SW480 (cell line): ENCODE measurements around the gene PRMT7.

Source experiments
- DNase-seq: peaks from one replicate; pipeline ENCODE4 v3.0.0-alpha.2; 2016; ENCODE audit warnings: low spot score

PRMT7 gene

GRCh38 chr16:68376590-68376989 lies 65.8 kb downstream of the PRMT7 start:
- DNase-seq: no peak

DNA sequence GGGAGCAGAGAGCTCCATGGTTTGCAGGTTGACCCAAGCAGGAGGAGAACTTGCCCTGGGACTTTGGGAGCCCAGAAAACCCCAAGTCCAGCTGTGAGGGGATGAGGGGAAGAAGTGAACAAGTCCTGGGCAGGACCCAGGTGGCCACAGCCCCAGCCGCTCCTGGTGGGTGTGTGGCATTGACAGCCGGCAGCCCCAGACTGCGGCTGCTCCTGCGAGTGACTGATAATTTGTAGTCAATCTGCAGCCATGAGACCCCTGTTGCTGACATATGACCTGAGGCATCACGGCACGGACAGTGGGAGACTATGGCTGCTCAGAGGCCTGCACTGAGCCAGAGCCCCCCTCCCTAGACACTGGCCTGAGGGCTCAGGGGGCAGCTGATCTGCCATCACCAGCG lies 66.4 kb downstream of the PRMT7 start:
- DNase-seq: no peak

DNA sequence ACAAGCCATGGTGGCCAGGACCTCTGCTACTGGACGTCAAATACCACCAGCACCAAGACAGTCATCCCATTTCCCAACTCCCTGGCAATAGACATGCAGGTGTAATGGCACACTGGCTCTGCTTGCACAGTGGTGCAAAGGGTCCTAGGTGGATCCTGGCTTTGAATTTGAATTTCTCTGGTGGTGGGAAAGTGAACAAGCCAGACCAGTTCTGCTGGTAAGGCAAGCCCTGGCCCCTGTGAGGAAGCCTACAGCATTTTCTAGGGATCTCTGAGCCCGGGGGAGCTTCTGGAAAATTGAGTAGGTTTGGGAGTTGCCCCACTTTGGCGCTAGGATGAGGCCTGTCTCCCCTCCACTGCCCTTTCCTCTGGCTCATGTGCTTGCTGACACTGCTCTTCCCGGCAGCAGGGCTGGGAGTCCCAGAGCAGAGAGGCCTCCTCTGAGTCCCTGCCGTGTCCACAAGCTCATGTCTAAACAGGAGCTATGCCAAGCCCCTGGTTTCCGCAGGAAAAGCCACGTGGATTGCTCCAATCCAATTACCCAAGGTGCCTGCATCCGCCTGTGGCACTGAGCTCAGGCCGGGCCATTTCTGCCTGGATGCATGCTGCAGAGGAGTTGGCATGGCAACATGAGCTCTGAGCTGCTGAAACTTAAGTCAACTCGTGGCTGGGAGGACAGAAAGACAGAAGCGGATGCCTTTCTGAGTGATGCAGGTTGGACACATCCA lies 67.0 kb downstream of the PRMT7 start:
- no peak for DNase-seq

- DNase-seq: no peak
These were observed 67.9 kb downstream of the PRMT7 start for GRCh38 chr16:68378436-68379415.

- DNase-seq: no peak
These were observed 68.9 kb downstream of the PRMT7 start for GRCh38 chr16:68379472-68380347.

- DNase-seq: no peak
These were observed 69.5 kb downstream of the PRMT7 start for GRCh38 chr16:68380348-68380670.

DNA sequence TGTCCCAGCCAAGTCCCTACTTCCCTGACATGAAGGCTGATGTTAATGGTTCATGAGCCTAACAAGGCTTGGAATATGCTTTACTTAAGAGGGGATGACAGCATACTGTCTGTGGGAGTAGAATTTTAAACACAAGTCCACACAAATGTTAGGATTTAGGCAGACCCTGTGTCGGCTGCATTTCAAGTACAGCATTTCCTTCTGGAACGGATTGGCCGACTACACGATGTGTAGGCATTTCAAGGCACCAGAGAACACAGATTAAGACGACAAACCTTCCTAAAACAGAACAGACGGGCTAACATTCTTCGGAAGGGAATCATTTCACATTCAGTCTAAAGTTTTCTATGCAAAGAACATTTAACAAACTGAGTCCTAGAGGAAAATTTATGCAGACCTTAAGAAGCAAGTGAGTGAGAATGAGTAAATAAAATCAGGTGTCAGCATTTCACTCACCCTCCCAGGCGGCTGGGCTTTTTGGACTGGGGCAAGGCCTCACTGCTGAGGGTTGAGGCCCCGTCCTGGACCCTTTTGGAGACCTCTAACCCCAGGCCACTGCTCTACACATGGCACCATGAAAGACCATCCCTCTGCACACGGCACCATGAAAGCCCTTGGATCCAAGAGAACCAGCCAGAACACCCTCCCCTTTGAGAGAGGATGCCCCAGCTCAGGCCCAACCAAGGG lies 70.0 kb downstream of the PRMT7 start:
- DNase-seq: no peak

DNA sequence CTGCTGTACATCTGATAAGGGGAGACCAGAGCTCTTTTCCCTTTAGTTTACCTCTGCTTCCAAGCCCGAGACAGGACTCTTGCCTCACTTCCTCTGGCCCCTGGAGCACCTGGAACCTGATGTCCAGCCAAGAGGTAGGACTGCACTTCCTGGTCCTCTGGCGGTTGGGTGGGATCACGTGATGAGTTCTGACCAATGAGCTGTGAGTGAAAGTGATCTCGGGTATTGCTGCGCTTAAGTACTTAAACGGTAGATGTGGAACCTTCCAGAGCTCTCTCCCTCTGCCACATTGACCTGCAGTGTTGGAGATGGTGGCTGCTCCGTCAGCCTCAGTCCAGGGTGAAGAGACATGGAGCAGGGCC lies 70.5 kb downstream of the PRMT7 start:
- no peak for DNase-seq

DNA sequence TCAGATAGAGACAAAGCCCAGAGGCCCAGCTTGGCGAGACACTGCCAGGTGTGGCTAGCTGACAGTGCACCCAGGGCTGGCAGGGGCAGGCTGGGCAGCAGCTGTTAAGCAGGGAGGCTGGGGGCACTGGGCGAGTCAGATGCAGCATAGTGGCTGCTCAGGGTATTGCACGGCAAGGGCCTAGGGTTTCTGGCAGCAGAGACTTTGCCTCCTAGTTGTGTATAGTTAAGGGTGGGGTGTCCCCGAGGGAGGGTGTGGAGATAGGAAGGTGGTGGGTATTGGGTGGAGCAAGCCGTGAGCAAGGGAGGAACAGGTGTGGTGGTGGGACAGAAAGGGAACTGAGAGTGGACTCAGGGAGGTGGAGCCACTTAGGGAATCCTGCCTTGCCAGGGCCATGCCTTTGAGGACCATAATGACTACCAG lies 71.5 kb downstream of the PRMT7 start:
- DNase-seq: peak; percentile 16

DNA sequence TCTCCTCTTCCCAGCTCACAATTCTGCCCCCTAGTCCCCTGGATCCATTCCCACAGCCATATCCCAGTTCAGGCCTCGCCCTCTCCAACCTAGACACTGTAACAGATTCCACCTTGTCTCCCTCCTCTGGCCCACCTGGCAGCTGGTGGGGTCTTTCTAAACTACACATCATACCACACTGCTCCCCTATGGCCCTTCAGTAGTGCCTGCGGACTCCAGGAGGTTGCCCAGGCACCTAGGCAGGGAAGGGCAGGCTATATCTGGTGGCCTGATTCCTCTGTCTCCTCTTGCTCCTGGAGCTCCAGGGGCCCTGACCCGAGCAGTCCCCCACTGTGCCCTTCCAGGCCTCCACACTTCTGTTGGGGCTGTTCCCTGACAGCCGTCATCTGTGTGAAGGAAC lies 73.0 kb downstream of the PRMT7 start:
- DNase-seq: no peak

- no peak for DNase-seq
These were observed 73.7 kb downstream of the PRMT7 start for GRCh38 chr16:68384288-68385161.

DNA sequence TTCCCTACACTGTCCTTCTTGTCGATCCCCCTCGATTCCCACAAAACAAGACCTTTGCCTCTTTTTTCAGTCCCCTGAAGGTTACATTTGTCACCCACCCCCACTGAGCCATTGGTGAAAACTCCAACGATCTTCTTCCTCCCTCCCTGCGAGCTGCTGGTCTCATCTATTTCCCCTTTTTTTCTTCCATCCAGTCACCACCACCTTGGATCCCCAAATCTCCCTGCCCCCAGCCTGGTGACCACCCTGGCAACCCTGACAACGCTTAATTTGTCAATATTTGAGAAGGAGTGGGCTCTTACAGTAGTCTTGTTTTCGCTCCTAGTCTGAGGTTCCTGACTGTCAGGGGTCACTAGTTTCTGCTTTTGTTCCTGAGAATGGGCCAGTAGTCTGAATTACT lies 74.6 kb downstream of the PRMT7 start:
- no peak for DNase-seq

DNA sequence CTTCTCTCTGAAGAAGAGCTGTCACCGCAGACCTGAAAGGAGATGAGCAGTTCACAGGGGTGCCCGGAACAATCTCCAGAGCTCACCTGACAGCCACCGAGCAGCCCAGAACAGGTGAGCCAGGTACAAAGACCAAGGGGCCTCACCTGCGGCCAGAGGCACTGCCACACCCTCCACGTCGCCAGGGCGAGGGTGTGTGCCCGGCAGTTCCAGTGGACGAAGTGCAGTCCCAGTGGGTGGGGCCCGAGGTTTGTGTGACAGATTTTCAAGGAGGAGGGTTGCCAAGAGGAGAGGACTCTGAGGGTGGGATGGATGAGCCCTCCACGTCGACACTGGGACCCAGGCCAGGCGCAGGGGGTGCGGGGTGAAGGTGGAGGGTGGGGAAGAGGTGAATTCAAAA lies 75.8 kb downstream of the PRMT7 start:
- peak; percentile 72 for DNase-seq

GRCh38 chr16:68387301-68387700 lies 76.5 kb downstream of the PRMT7 start:
- DNase-seq: peak; percentile 24

GRCh38 chr16:68388124-68388523 lies 77.3 kb downstream of the PRMT7 start:
- no peak for DNase-seq

GRCh38 chr16:68389006-68389405 lies 78.2 kb downstream of the PRMT7 start:
- no peak for DNase-seq

- no peak for DNase-seq
These were observed 79.0 kb downstream of the PRMT7 start for GRCh38 chr16:68389750-68390371.

GRCh38 chr16:68393333-68393732 lies 82.5 kb downstream of the PRMT7 start:
- DNase-seq: no peak

GRCh38 chr16:68395167-68395786 lies 84.5 kb downstream of the PRMT7 start:
- no peak for DNase-seq

DNA sequence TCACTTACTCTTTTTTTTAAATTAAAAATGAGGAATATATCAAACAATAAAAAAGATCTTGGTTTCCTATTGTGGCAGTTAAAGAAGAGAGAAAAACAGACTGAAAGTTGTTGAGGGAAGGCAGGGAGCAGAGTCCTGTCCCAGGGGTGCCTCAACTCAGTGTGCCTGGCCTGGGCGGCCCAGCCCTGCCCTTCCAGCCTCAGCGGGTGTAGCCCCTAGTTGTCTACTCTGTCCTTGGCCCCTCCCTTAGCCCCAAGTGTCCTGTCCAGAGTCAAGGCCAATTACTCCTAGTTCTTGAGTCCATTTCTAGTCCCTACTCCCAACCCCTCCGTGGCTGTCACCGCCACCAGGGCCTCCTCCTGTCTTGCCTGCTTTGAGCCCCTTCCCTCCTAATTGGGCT lies 85.0 kb downstream of the PRMT7 start:
- DNase-seq: no peak
